Ishikawa (cell line): ENCODE measurements around the gene TBC1D4.

ENCODE experiments used
- CEBPB ChIP-seq: IDR thresholded peaks from 2 replicates; pipeline ENCODE4 v1.6.1; 2012
- CREB1 ChIP-seq: IDR thresholded peaks from 2 replicates; pipeline ENCODE4 v1.6.1; 2012; ENCODE audit warnings: low read depth
- EGR1 ChIP-seq: IDR thresholded peaks from 2 replicates; pipeline ENCODE4 v1.6.1; 2012
- EP300 ChIP-seq: IDR thresholded peaks from 2 replicates; pipeline ENCODE4 v1.6.1; 2012; ENCODE audit warnings: borderline replicate concordance
- FOXM1 ChIP-seq: IDR thresholded peaks from 2 replicates; pipeline ENCODE4 v1.6.1; 2012; ENCODE audit warnings: low read depth, borderline replicate concordance
- MAX ChIP-seq: IDR thresholded peaks from 2 replicates; pipeline ENCODE4 v1.6.1; 2012
- NFIC ChIP-seq: IDR thresholded peaks from 2 replicates; pipeline ENCODE4 v1.6.1; 2012
- RAD21 ChIP-seq: IDR thresholded peaks from 2 replicates; pipeline ENCODE4 v1.6.1; 2012; ENCODE audit warnings: low read depth
- REST ChIP-seq: IDR thresholded peaks from 2 replicates; pipeline ENCODE4 v1.6.1; 2012; ENCODE audit warnings: low read depth, mild to moderate bottlenecking
- TAF1 ChIP-seq: IDR thresholded peaks from 2 replicates; pipeline ENCODE4 v1.6.1; 2012; ENCODE audit warnings: low read depth, mild to moderate bottlenecking
- TCF12 ChIP-seq: IDR thresholded peaks from 2 replicates; pipeline ENCODE4 v1.6.1; 2012; ENCODE audit warnings: low read depth
- TEAD4 ChIP-seq: IDR thresholded peaks from 2 replicates; pipeline ENCODE4 v1.6.1; 2012
- USF1 ChIP-seq: IDR thresholded peaks from 2 replicates; pipeline ENCODE4 v1.6.1; 2012
- YY1 ChIP-seq: IDR thresholded peaks from 2 replicates; pipeline ENCODE4 v1.6.1; 2012; ENCODE audit warnings: low read depth
- ZBTB7A ChIP-seq: IDR thresholded peaks from 2 replicates; pipeline ENCODE4 v1.6.1; 2012; ENCODE audit warnings: low read depth

TBC1D4 gene

GRCh38 chr13:75299246-75299645, 182.7 kb downstream of the TBC1D4 start:
- TF ChIP-seq FOXM1 (no peak), EP300 (no peak), TEAD4 (no peak), TCF12 (no peak), YY1 (no peak), CREB1 (no peak), EGR1 (no peak), NFIC (no peak), RAD21 (no peak), ZBTB7A (no peak)

GRCh38 chr13:75296641-75297040, 185.3 kb downstream of the TBC1D4 start:
- TF ChIP-seq CEBPB: no peak
- TF ChIP-seq FOXM1: no peak
- TF ChIP-seq EGR1: no peak
- no peak for TF ChIP-seq TCF12
- no peak for TF ChIP-seq EP300
- TF ChIP-seq CREB1: no peak
- no peak for TF ChIP-seq TEAD4

- no peak for TF ChIP-seq CEBPB
- TF ChIP-seq EGR1: no peak
- no peak for TF ChIP-seq REST
- TF ChIP-seq RAD21: no peak
- TF ChIP-seq MAX: no peak
These were observed 186.8 kb downstream of the TBC1D4 start for GRCh38 chr13:75295201-75295600.

GRCh38 chr13:75294110-75294509, 187.9 kb downstream of the TBC1D4 start:
- TF ChIP-seq USF1 (no peak), NFIC (no peak), TAF1 (no peak), TEAD4 (no peak), TCF12 (no peak), FOXM1 (no peak), RAD21 (no peak), EP300 (no peak), EGR1 (no peak), CEBPB (no peak), CREB1 (no peak), MAX (no peak), YY1 (no peak), ZBTB7A (no peak), REST (no peak)

GRCh38 chr13:75285310-75285709, 196.7 kb downstream of the TBC1D4 start:
- TF ChIP-seq CEBPB: no peak
- no peak for TF ChIP-seq CREB1
- no peak for TF ChIP-seq ZBTB7A
- TF ChIP-seq REST: no peak
- no peak for TF ChIP-seq NFIC
- no peak for TF ChIP-seq TEAD4
- no peak for TF ChIP-seq TAF1
- TF ChIP-seq EGR1: no peak
- TF ChIP-seq EP300: no peak
- no peak for TF ChIP-seq FOXM1

GRCh38 chr13:75279834-75280369, 202.1 kb downstream of the TBC1D4 start:
- TF ChIP-seq USF1 (no peak), FOXM1 (no peak)
